NCI-H82 treated with DMSO at 0.1 percent for 48 hours (cell line): ENCODE results near the gene INVS.
"Not testable (repeated sequence)": the region's sequence is repeated elsewhere in the genome, so short reads cannot be mapped to it uniquely, and the experiment has no call there.

ENCODE experiments used
- DNase-seq: peaks from one replicate; lab custom pipeline; 2025; ENCODE audit not compliant: unreplicated experiment; lab: John Stamatoyannopoulos, UW

INVS gene

GRCh38 chr9:100117316-100117715 is 18.3 kb downstream of the INVS start:
- no peak for DNase-seq

GRCh38 chr9:100120286-100120685 is 21.2 kb downstream of the INVS start:
- no peak for DNase-seq

GRCh38 chr9:100125236-100125635 is 26.2 kb downstream of the INVS start:
- DNase-seq = no peak

GRCh38 chr9:100125910-100126309 is 26.9 kb downstream of the INVS start:
- no peak for DNase-seq

- DNase-seq = no peak
Measured at GRCh38 chr9:100126423-100126822, 27.4 kb downstream of the INVS start.

- DNase-seq = no peak
Measured at GRCh38 chr9:100129772-100130171, 30.7 kb downstream of the INVS start.

GRCh38 chr9:100131216-100131615 is 32.2 kb downstream of the INVS start:
- no peak for DNase-seq

GRCh38 chr9:100131875-100132430 is 32.9 kb downstream of the INVS start:
- no peak for DNase-seq

GRCh38 chr9:100134731-100135130 is 35.7 kb downstream of the INVS start:
- DNase-seq = no peak

- not testable (repeated sequence) for DNase-seq
Measured at GRCh38 chr9:100136799-100137198, 37.8 kb downstream of the INVS start.

GRCh38 chr9:100140303-100140702 is 41.3 kb downstream of the INVS start:
- not testable (repeated sequence) for DNase-seq

- DNase-seq = not testable (repeated sequence)
Measured at GRCh38 chr9:100141862-100142261, 42.8 kb downstream of the INVS start.

- DNase-seq = not testable (repeated sequence)
Measured at GRCh38 chr9:100145167-100145934, 46.3 kb downstream of the INVS start.

GRCh38 chr9:100145976-100146375 is 46.9 kb downstream of the INVS start:
- DNase-seq = not testable (repeated sequence)

- no peak for DNase-seq
Measured at GRCh38 chr9:100150214-100150613, 51.2 kb downstream of the INVS start.

GRCh38 chr9:100160021-100160420 is 61.0 kb downstream of the INVS start:
- DNase-seq = no peak

- DNase-seq = no peak
Measured at GRCh38 chr9:100167176-100167575, 68.1 kb downstream of the INVS start.

- DNase-seq = peak; percentile 95
Measured at GRCh38 chr9:100167915-100168654, 69.0 kb downstream of the INVS start.

GRCh38 chr9:100170085-100170484 is 71.0 kb downstream of the INVS start:
- no peak for DNase-seq

GRCh38 chr9:100170556-100170955 is 71.5 kb downstream of the INVS start:
- DNase-seq = no peak

- no peak for DNase-seq
Measured at GRCh38 chr9:100186356-100186755, 87.3 kb downstream of the INVS start.

GRCh38 chr9:100190339-100190738 is 91.3 kb downstream of the INVS start:
- DNase-seq = no peak
